ENCODE measurements around the gene RALGAPA2. TPM values are rescaled to one million over a fixed set of nuclear protein-coding genes. Genes with fewer than 3 reads are reported as not detected.
A peak's percentile ranks its signal among the peaks of the same experiment; 100 is the strongest.

Gene RALGAPA2
- total RNA-seq, 4 donors from 2014 or later, result 20.1 to 27.7 (median 23.0) TPM

GRCh38 chr20:20503777-20504530 lies 208.5 kb downstream of the RALGAPA2 start:
- intact Hi-C loops (cut with DNase I), result no loop called here
- no peak overlapping the region for H3K27ac ChIP-seq (replicated peaks in 1 of 4)
- no peak for DNase-seq (ENCODE audit: extremely low spot score)
- TF ChIP-seq POLR2AphosphoS5 (IDR thresholded peaks at IDR 0.05), result no peak
- peaks cover 23 to 73% (median 43%) of the 10 kb centered on the region in 4 donors for H3K36me3 ChIP-seq
- no peaks in the 10 kb centered on the region for H3K9me3 ChIP-seq
- H3K4me1 ChIP-seq, result peaks cover 0 to 6% (median 5%) of the 10 kb centered on the region in 4 donors
- H3K27me3 ChIP-seq, result no peaks in the 10 kb centered on the region
- WGBS, result 93% methylated on average over 7 of the region's 7 CpGs
- no peak overlapping the region for H3K4me3 ChIP-seq

- DNase-seq (ENCODE audit: extremely low spot score), result no peak
- Histone ChIP-seq H3K4me3 (no peak overlapping the region), H3K9me3 (no peaks in the 10 kb centered on the region), H3K4me1 (peaks cover 0 to 18% (median 16%) of the 10 kb centered on the region in 4 donors), H3K27ac (replicated peaks in 1 of 4) (no peak overlapping the region), H3K27me3 (no peaks in the 10 kb centered on the region), H3K36me3 (peaks cover 23 to 76% (median 55%) of the 10 kb centered on the region in 4 donors)
- TF ChIP-seq POLR2A (IDR thresholded peaks at IDR 0.05; ENCODE audit: low read depth) (no peak), EP300 (IDR thresholded peaks at IDR 0.05) (no peak), POLR2AphosphoS5 (IDR thresholded peaks at IDR 0.05) (no peak), CTCF (IDR thresholded peaks at IDR 0.05) (no peak)
- intact Hi-C loops (cut with DNase I), result no loop called here
- WGBS, result 100% methylated on average over 2 of the region's 2 CpGs
Measured at GRCh38 chr20:20501128-20501527, 211.3 kb downstream of the RALGAPA2 start.

GRCh38 chr20:20500312-20500711 lies 212.1 kb downstream of the RALGAPA2 start:
- Histone ChIP-seq H3K9me3 (no peaks in the 10 kb centered on the region), H3K4me3 (no peak overlapping the region), H3K36me3 (peaks cover 24 to 83% (median 55%) of the 10 kb centered on the region in 4 donors), H3K27me3 (no peaks in the 10 kb centered on the region), H3K4me1 (peaks cover 0 to 18% (median 16%) of the 10 kb centered on the region in 4 donors), H3K27ac (replicated peaks in 1 of 4) (no peak overlapping the region)
- TF ChIP-seq POLR2AphosphoS5 (IDR thresholded peaks at IDR 0.05) (no peak), POLR2A (IDR thresholded peaks at IDR 0.05; ENCODE audit: low read depth) (no peak), EP300 (IDR thresholded peaks at IDR 0.05) (no peak), CTCF (IDR thresholded peaks at IDR 0.05) (no peak)
- DNase-seq (ENCODE audit: extremely low spot score), result no peak
- intact Hi-C loops (cut with DNase I), result no loop called here
- 95% methylated on average over 1 of the region's 1 CpG for WGBS

GRCh38 chr20:20499439-20499838 lies 213.0 kb downstream of the RALGAPA2 start:
- peaks cover 0 to 18% (median 16%) of the 10 kb centered on the region in 4 donors for H3K4me1 ChIP-seq
- no peak for DNase-seq (ENCODE audit: extremely low spot score)
- TF ChIP-seq POLR2A (IDR thresholded peaks at IDR 0.05; ENCODE audit: low read depth) (no peak), CTCF (IDR thresholded peaks at IDR 0.05) (no peak)
- H3K4me3 ChIP-seq, result no peak overlapping the region
- intact Hi-C loops (cut with DNase I), result no loop called here
- H3K36me3 ChIP-seq, result peaks cover 30 to 92% (median 55%) of the 10 kb centered on the region in 4 donors
- no peaks in the 10 kb centered on the region for H3K9me3 ChIP-seq
- no peak overlapping the region for H3K27ac ChIP-seq (replicated peaks in 1 of 4)
- no peaks in the 10 kb centered on the region for H3K27me3 ChIP-seq
- 93% methylated on average over 3 of the region's 5 CpGs for WGBS

GRCh38 chr20:20498076-20498861 lies 214.2 kb downstream of the RALGAPA2 start:
- TF ChIP-seq EP300 (IDR thresholded peaks at IDR 0.05), result no peak
- TF ChIP-seq CTCF (IDR thresholded peaks at IDR 0.05), result no peak
- no peak for TF ChIP-seq POLR2AphosphoS5 (IDR thresholded peaks at IDR 0.05)
- TF ChIP-seq POLR2A (IDR thresholded peaks at IDR 0.05; ENCODE audit: low read depth), result no peak
- WGBS, result 37% methylated on average over 11 of the region's 11 CpGs
- no peaks in the 10 kb centered on the region for H3K9me3 ChIP-seq
- H3K27ac ChIP-seq (replicated peaks in 1 of 4), result peak overlapping the region in 1 of 4 donors; percentile 14
- no peaks in the 10 kb centered on the region for H3K27me3 ChIP-seq
- no peak for DNase-seq (ENCODE audit: extremely low spot score)
- intact Hi-C loops (cut with DNase I), result no loop called here
- H3K4me1 ChIP-seq, result peaks cover 0 to 18% (median 16%) of the 10 kb centered on the region in 4 donors
- H3K36me3 ChIP-seq, result peaks cover 30 to 87% (median 52%) of the 10 kb centered on the region in 4 donors
- no peak overlapping the region for H3K4me3 ChIP-seq

Data from esophagus muscularis mucosa (tissue), 4 donors.